ENCODE data around the gene NPAS1. TPM values are rescaled to one million over a fixed set of nuclear protein-coding genes. Genes with fewer than 3 reads are reported as not detected.

Gene NPAS1
- total and polyA plus RNA-seq, 2 of the 13 experiments (the other 11 are each of a cell fraction or from before 2014, with no cell fraction given): 0.35 to 2.9 TPM

GRCh38 chr19:47035127-47036096 is 15.8 kb downstream of the NPAS1 start (continued):
- TF ChIP-seq STAG1 (CRISPR knock-in tag; IDR thresholded peaks at IDR 0.05) (peak; percentile 73), HNRNPUL1 (IDR thresholded peaks at IDR 0.05; ENCODE audit: low read depth, low read length) (no peak), HHEX (CRISPR knock-in tag; IDR thresholded peaks at IDR 0.05) (no peak), KDM5B (CRISPR knock-in tag; IDR thresholded peaks at IDR 0.05; ENCODE audit: borderline replicate concordance) (no peak), FOXP1 (IDR thresholded peaks at IDR 0.05) (no peak), FOXP1 (CRISPR knock-in tag; IDR thresholded peaks at IDR 0.05) (no peak), ZNF883 (CRISPR knock-in tag; IDR thresholded peaks at IDR 0.05; ENCODE audit: not compliant biosample characterization) (no peak), SP2 (CRISPR knock-in tag; IDR thresholded peaks at IDR 0.05) (no peak), MIXL1 (CRISPR knock-in tag; IDR thresholded peaks at IDR 0.05) (0 out of 2 replicates have a peak, but pooled peaks have one; percentile 15), ZNF790 (CRISPR knock-in tag; IDR thresholded peaks at IDR 0.05; ENCODE audit: borderline replicate concordance) (no peak), E2F1 (CRISPR knock-in tag; IDR thresholded peaks at IDR 0.05) (no peak), MAFK (conservative IDR thresholded peaks at IDR 0.05 in 1 of 2, IDR thresholded peaks at IDR 0.05 in 1 of 2; ENCODE audit: low read length in 2 of 2) (no peak), CHCHD3 (CRISPR knock-in tag; IDR thresholded peaks at IDR 0.05) (no peak), CCDC6 (CRISPR knock-in tag; IDR thresholded peaks at IDR 0.05) (no peak), ZMYM3 (CRISPR knock-in tag; IDR thresholded peaks at IDR 0.05) (no peak), GPBP1L1 (CRISPR knock-in tag; IDR thresholded peaks at IDR 0.05) (no peak)
